Stimulated activated CD8-positive, alpha-beta memory T cell treated with anti-CD3 and anti-CD28 coated beads, Interleukin-15, amount 100 ng/mL, for 4 hours (primary cell): Measurements from ENCODE around the gene RARS1.
"Not testable (repeated sequence)": the region's sequence is repeated elsewhere in the genome, so short reads cannot be mapped to it uniquely, and the experiment has no call there.

Experiments
- DNase-seq, 2 donors: peaks; one replicate each; pipeline ENCODE4 v3.0.0-alpha.2; 2020; ENCODE audit warnings: low read depth in 2 of 2

The RARS1 gene

DNA sequence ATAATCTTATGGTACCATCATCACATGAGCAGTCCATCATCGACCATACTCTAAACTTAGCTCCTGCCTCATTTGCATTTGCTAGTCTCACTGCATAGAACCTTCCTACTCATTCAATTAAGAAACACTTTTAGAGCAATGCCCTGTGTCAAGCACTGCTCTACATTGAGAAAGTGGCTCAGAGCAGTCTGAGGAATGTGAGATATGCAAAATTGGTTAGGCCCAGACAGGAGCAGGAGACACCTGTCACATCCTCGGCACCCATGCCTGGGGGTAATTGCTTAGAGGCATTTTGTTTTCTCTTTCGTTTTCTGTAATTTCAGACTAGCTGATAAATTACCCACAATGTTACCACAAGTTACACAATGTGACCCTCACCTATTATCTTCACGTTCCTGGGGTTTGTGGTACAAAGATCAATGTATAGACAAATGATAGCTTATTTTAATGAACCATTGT is 4.9 kb upstream of the RARS1 start:
- DNase-seq: no peak

DNA sequence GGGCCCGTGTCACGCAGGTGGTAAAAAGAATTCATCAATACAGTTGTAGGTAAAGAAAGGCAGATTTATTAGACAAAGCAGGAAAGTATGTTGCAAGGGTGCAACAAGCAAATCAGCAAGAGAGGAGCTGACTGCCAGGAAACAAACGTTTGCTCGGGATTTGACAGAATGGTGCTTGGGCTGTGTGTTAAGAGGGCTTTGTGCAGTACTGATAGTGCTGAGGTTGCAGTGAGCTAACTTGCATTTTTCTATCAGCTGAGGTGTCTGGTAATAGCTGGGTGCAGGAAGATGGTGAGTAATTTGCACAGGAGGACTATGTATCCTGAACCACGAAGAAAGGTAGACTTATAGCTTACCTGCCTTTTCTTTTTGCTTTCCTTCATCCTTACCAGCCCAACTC is 3.9 kb upstream of the RARS1 start:
- DNase-seq: no peak

GRCh38 chr5:168489059-168489458 is 2.8 kb downstream of the RARS1 start:
- DNase-seq: no peak

GRCh38 chr5:168494057-168494555 is 7.8 kb downstream of the RARS1 start:
- DNase-seq: no peak

DNA sequence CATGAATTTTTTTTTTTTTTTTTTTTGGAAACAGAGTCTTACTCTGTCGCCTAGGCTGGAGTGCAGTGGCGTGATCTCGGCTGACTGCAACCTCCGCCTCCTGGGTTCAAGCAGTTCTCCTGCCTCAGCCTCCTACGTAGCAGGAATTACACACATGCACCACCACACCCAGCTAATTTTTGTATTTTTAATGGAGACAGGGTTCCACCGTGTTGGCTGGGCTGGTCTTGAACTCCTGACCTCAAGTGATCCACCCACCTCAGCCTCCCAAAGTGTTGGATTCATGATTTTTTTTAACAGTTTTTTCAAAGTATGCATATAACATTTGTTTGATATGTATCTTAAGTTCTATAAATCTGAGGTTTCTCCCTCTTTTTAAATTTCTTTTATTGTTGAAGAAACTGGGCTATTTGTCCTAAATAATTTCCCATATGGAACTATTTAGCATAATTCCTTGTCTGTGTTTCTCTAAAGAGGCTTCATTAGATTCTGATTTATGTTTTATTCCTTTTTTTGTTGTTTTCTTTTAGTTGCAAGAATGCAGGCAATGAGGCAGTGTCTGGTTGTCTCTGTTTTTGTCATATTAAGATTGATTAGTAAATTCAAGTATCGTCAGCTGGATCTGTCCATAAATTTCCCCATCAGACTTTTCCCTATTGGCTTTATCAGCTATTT is 16.4 kb downstream of the RARS1 start:
- no peak for DNase-seq

- no peak for DNase-seq
These were observed 27.7 kb downstream of the RARS1 start for GRCh38 chr5:168513861-168514428.

- DNase-seq: no peak
These were observed 39.6 kb downstream of the RARS1 start for GRCh38 chr5:168525856-168526255.

GRCh38 chr5:168527756-168528295 is 41.6 kb downstream of the RARS1 start:
- no peak for DNase-seq

- DNase-seq: no peak
These were observed 42.5 kb downstream of the RARS1 start, which contains the start of gene FBLL1 for GRCh38 chr5:168528521-168529373. TSS of gene FBLL1 (plus strand) at chr5:168529305. CDS start at chr5:168529505, 200 bp downstream.

DNA sequence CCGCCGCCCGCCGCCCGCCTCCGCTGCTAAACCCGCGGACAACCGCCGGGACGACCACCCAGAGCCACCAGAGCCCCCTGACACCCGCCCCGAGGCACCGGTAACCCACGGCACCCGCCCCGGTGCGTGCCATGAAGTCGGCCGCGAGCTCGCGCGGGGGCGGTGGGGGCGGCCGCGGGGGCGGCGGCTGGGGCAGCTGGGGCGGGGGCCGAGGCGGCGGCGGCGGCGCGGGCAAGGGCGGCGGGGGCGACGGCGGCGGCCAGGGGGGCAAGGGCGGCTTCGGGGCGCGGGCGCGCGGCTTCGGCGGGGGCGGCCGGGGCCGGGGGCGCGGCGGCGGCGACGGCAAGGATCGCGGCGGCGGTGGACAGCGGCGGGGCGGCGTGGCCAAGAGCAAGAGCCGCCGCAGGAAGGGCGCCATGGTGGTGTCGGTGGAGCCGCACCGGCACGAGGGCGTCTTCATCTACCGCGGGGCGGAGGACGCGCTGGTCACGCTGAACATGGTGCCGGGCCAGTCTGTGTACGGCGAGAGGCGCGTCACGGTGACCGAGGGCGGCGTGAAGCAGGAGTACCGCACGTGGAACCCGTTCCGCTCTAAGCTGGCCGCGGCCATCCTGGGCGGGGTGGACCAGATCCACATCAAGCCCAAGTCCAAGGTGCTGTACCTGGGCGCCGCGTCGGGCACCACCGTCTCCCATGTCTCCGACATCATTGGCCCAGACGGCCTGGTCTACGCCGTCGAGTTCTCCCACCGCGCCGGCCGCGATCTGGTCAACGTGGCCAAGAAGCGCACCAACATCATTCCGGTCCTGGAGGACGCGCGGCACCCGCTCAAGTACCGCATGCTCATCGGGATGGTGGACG is 43.3 kb downstream of the RARS1 start:
- no peak for DNase-seq

DNA sequence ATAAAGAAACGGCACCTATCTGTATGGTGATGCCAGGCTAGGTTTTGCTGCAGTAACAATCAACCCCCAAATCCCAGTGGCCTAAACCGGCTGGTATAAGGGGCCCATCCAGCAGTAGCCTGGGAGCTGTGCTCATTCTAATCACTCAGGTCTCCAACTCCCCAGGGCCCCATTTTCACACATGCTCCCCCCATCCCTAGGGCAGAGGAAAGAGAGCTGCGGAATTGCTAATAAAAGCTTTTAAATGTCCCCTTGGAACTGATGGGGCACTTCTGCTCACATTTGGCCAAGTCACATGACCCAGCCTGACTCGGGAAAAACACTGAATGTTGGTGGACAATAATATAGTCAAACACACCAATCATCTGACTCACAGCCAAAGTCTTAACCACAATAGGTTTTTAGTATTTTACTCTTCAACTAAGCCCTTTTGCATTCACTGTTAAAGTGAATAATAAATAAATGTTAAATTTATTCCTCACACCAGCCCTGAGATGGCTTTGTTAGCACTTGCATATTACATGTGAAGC is 44.4 kb downstream of the RARS1 start:
- no peak for DNase-seq

DNA sequence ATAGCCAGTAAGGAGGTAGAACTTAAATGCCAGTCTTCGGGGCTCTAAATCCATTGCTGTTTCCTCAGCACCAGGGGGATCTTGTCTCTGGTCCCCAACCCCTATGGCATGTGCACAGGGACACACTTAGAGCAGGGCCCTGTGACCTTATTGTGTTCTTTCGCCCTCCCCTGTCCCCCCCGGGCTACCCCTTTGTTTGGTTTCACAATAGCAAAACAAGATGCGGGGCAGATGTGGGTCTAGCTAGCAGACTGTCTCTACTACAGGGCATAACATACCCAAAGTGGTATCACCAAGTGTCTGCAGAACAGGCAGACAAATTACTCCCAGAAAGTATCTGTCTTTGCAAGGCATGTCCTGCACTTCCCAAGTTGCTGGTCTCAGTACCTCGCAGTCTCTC is 44.9 kb downstream of the RARS1 start:
- DNase-seq: no peak

- DNase-seq: no peak
These were observed 46.0 kb downstream of the RARS1 start for GRCh38 chr5:168531987-168532864.

DNA sequence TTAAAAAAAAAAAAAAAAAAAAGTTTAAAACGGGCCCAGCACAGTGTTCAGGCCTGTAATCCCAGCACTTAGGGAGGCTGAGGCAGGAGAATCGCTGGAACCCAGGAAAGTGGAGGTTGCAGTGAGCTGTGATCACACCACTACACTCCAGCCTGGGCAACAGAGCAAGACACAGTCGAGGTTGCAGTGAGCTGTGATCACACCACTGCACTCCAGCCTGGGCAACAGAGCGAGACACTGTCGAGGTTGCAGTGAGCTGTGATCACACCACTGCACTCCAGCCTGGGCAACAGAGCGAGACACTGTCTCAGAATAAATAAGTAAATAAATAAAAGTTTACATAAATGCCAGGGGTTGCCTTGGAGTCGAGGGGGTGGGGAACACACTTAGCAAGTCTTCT is 48.1 kb downstream of the RARS1 start:
- DNase-seq: not testable (repeated sequence)

DNA sequence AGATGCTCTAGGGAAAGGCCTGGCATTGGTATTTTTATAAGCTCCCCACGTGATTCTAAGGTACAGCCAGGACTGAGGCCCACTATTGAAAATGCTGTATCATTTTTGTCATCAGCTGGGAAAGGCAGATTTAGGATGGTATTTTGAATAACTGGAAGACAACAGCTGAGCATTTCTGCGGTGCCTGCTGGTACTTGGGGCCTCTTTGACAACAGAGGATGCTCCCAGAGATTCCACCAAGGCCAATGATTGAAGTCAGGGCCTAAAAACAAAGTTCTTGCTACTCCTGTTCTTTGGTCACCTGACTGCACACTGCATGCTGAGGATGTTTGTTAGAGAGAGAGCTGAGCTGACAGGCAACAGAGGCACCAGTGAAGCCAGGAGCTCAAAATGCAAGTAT is 50.9 kb downstream of the RARS1 start:
- no peak for DNase-seq

GRCh38 chr5:168549554-168549953 is 63.3 kb downstream of the RARS1 start:
- DNase-seq: no peak

DNA sequence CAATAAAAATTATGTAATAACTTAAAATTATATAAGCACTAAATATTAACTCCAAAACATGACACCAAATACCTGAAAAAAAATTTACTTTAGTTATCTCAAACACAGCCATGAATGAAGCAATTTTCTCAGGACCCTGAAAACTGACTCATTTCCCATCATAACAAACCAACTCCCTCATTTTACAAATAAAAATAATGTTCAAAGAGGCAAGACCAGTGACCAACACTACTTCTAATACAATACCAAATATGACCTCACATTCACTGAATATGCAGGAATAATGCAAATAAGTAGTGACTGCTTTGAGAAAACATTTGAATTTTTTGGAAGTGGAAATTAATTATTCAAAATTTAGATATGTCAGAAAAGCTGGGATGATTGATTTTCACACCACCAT is 64.4 kb downstream of the RARS1 start:
- no peak for DNase-seq

DNA sequence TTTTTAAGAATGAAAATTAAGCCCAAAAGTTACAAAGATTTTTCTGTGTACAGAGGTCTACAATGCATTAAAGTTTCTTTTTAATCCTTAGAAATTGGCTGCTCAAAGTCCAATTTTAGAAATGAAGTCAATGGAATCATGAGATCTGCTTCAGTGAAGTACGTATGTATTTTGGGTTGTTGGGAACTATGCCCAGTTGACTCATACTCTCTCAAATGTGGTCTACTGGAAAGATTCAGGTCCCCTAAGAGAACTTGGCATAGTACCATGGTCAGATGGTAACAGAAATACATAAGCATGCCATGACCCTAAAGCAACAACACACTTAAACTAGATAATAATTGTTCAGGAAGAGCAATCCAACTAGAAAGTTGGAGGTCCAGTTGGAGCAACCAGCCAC is 65.9 kb downstream of the RARS1 start:
- no peak for DNase-seq

- DNase-seq: no peak
These were observed 67.3 kb downstream of the RARS1 start for GRCh38 chr5:168553377-168554130.
